ENCODE results near the gene PSMA5. TPM values are rescaled to one million over a fixed set of nuclear protein-coding genes. Genes with fewer than 3 reads are reported as not detected.
"Not testable (repeated sequence)": the region's sequence is repeated elsewhere in the genome, so short reads cannot be mapped to it uniquely, and the experiment has no call there.

PSMA5 gene
- total RNA-seq, 6 experiments from 2014 or later = 145 to 195 (median 188) TPM

- H3K4me3 Mint-ChIP-seq = peak overlapping the region; percentile 91
- peak overlapping the region; percentile 37 for H3K27ac Mint-ChIP-seq
- no peaks in the 10 kb centered on the region for H3K36me3 Mint-ChIP-seq (ENCODE audit: low read depth)
- H3K9me3 Mint-ChIP-seq = no peaks in the 10 kb centered on the region
- H3K27me3 Mint-ChIP-seq (ENCODE audit: insufficient read depth) = no peaks in the 10 kb centered on the region; the same call in 1 of the 2 replicates
- no peak for TF ChIP-seq CTCF (IDR thresholded peaks at IDR 0.05)
- H3K4me1 Mint-ChIP-seq (ENCODE audit: low read depth) = peaks cover 67% of the 10 kb centered on the region
- no peak for DNase-seq
These were observed 29.2 kb downstream of the PSMA5 start for GRCh38 chr1:109396871-109397580.

- peak overlapping the region; percentile 91 for H3K4me3 Mint-ChIP-seq
- H3K4me1 Mint-ChIP-seq (ENCODE audit: low read depth) = peaks cover 72% of the 10 kb centered on the region
- H3K36me3 Mint-ChIP-seq (ENCODE audit: low read depth) = no peaks in the 10 kb centered on the region
- DNase-seq = no peak
- H3K9me3 Mint-ChIP-seq = no peaks in the 10 kb centered on the region
- no peaks in the 10 kb centered on the region; the same call in 1 of the 2 replicates for H3K27me3 Mint-ChIP-seq (ENCODE audit: insufficient read depth)
- TF ChIP-seq CTCF (IDR thresholded peaks at IDR 0.05) = no peak
- peak overlapping the region; percentile 58 for H3K27ac Mint-ChIP-seq
These were observed 29.8 kb downstream of the PSMA5 start for GRCh38 chr1:109396513-109396839.

GRCh38 chr1:109395602-109396512 lies 30.4 kb downstream of the PSMA5 start:
- Mint-ChIP-seq H3K9me3 (no peaks in the 10 kb centered on the region), H3K27ac (peak overlapping the region; percentile 71), H3K4me1 (ENCODE audit: low read depth) (peaks cover 78% of the 10 kb centered on the region), H3K27me3 (ENCODE audit: insufficient read depth) (no peaks in the 10 kb centered on the region; the same call in 1 of the 2 replicates), H3K36me3 (ENCODE audit: low read depth) (no peaks in the 10 kb centered on the region), H3K4me3 (peak overlapping the region; percentile 91)
- TF ChIP-seq CTCF (IDR thresholded peaks at IDR 0.05) = no peak
- peak; percentile 31 for DNase-seq

- H3K27me3 Mint-ChIP-seq (ENCODE audit: insufficient read depth); H3K9me3 Mint-ChIP-seq; H3K36me3 Mint-ChIP-seq (ENCODE audit: low read depth); DNase-seq; H3K4me3 Mint-ChIP-seq: not testable (repeated sequence)
- Mint-ChIP-seq H3K4me1 (ENCODE audit: low read depth) (peaks cover 84% of the 10 kb centered on the region), H3K27ac (0 out of 2 replicates have a peak overlapping the region, but pooled peaks have one; percentile 71)
These were observed 31.0 kb downstream of the PSMA5 start for GRCh38 chr1:109395282-109395599.

GRCh38 chr1:109394591-109395281 lies 31.5 kb downstream of the PSMA5 start:
- peak overlapping the region; percentile 15; the same call in 1 of the 2 replicates for H3K27ac Mint-ChIP-seq
- H3K4me3 Mint-ChIP-seq = no peak overlapping the region
- peaks cover 5% of the 10 kb centered on the region; the same call in 1 of the 2 replicates for H3K36me3 Mint-ChIP-seq (ENCODE audit: low read depth)
- TF ChIP-seq CTCF (IDR thresholded peaks at IDR 0.05) = no peak
- H3K27me3 Mint-ChIP-seq (ENCODE audit: insufficient read depth) = no peaks in the 10 kb centered on the region; the same call in 1 of the 2 replicates
- DNase-seq = no peak
- H3K4me1 Mint-ChIP-seq (ENCODE audit: low read depth) = peaks cover 90% of the 10 kb centered on the region
- no peaks in the 10 kb centered on the region for H3K9me3 Mint-ChIP-seq
